ENCODE measurements around the gene ERFE. TPM values are rescaled to one million over a fixed set of nuclear protein-coding genes. Genes with fewer than 3 reads are reported as not detected.

Gene ERFE
- total RNA-seq, 1 experiment from 2014 or later = 39.5 TPM

- in situ Hi-C loops (cut with HindIII; ENCODE audit: low pct_unique_long_range_greater_than_20kb, low sequenced_read_pairs) = no loop called here
- no peak for DNase-seq (ENCODE audit: low read depth)
Measured at GRCh38 chr2:238174701-238175100, 15.9 kb downstream of the ERFE start.

- in situ Hi-C loops (cut with HindIII; ENCODE audit: low pct_unique_long_range_greater_than_20kb, low sequenced_read_pairs) = no loop called here
- DNase-seq (ENCODE audit: low read depth) = no peak
Measured at GRCh38 chr2:238176613-238177012, 17.8 kb downstream of the ERFE start.

- DNase-seq (ENCODE audit: low read depth) = no peak
- in situ Hi-C loops (cut with HindIII; ENCODE audit: low pct_unique_long_range_greater_than_20kb, low sequenced_read_pairs) = no loop called here
Measured at GRCh38 chr2:238180554-238180953, 21.8 kb downstream of the ERFE start.

GRCh38 chr2:238182362-238182761, 23.6 kb downstream of the ERFE start:
- in situ Hi-C loops (cut with HindIII; ENCODE audit: low pct_unique_long_range_greater_than_20kb, low sequenced_read_pairs) = no loop called here
- no peak for DNase-seq (ENCODE audit: low read depth)

- in situ Hi-C loops (cut with HindIII; ENCODE audit: low pct_unique_long_range_greater_than_20kb, low sequenced_read_pairs) = no loop called here
Measured at GRCh38 chr2:238183821-238184220, 25.1 kb downstream of the ERFE start.

GRCh38 chr2:238187618-238188548, 29.1 kb downstream of the ERFE start:
- DNase-seq (ENCODE audit: low read depth) = no peak
- in situ Hi-C loops (cut with HindIII; ENCODE audit: low pct_unique_long_range_greater_than_20kb, low sequenced_read_pairs) = no loop called here

More at GRCh38 chr2:238183821-238184220, 25.1 kb downstream of the ERFE start:
- DNase-seq (ENCODE audit: low read depth) = no peak

- DNase-seq (ENCODE audit: low read depth) = no peak
- in situ Hi-C loops (cut with HindIII; ENCODE audit: low pct_unique_long_range_greater_than_20kb, low sequenced_read_pairs) = no loop called here
Measured at GRCh38 chr2:238190445-238190844, 31.7 kb downstream of the ERFE start.

- no peak for DNase-seq (ENCODE audit: low read depth)
- in situ Hi-C loops (cut with HindIII; ENCODE audit: low pct_unique_long_range_greater_than_20kb, low sequenced_read_pairs) = no loop called here
Measured at GRCh38 chr2:238202326-238203093, 43.7 kb downstream of the ERFE start.

- DNase-seq (ENCODE audit: low read depth) = peak; percentile 65
- in situ Hi-C loops (cut with HindIII; ENCODE audit: low pct_unique_long_range_greater_than_20kb, low sequenced_read_pairs) = no loop called here
Measured at GRCh38 chr2:238203094-238203972, 44.6 kb downstream of the ERFE start, which contains the start of gene ILKAP. TSS of gene ILKAP (minus strand) at chr2:238203695. CDS start at chr2:238203553, 142 bp downstream.

- no peak for DNase-seq (ENCODE audit: low read depth)
- in situ Hi-C loops (cut with HindIII; ENCODE audit: low pct_unique_long_range_greater_than_20kb, low sequenced_read_pairs) = no loop called here
Measured at GRCh38 chr2:238203973-238204683, 45.4 kb downstream of the ERFE start.

GRCh38 chr2:238207006-238207405, 48.2 kb downstream of the ERFE start:
- in situ Hi-C loops (cut with HindIII; ENCODE audit: low pct_unique_long_range_greater_than_20kb, low sequenced_read_pairs) = no loop called here
- no peak for DNase-seq (ENCODE audit: low read depth)

GRCh38 chr2:238216651-238217184, 57.9 kb downstream of the ERFE start:
- in situ Hi-C loops (cut with HindIII; ENCODE audit: low pct_unique_long_range_greater_than_20kb, low sequenced_read_pairs) = no loop called here
- DNase-seq (ENCODE audit: low read depth) = no peak

Other genes with a start within 250 kb of the ERFE start
- gene UBE2F, start 192.0 kb upstream of the ERFE start, total RNA-seq (2014; rRNA removed; shearing (Covaris generic); ENCODE audit: low replicate concordance) = 36.6 and 80.4 TPM in 2 replicates
- gene SCLY, start 98.0 kb upstream of the ERFE start, total RNA-seq (2014; rRNA removed; shearing (Covaris generic); ENCODE audit: low replicate concordance) = 16.7 and 33.8 TPM in 2 replicates
- gene ESPNL, start 58.6 kb upstream of the ERFE start, total RNA-seq (2014; rRNA removed; shearing (Covaris generic); ENCODE audit: low replicate concordance) = 0.10 TPM in 1 of 2 replicates, not detected in the other
- 0.91 and 0.96 TPM in 2 replicates for gene KLHL30, start 20.3 kb upstream of the ERFE start, total RNA-seq (2014; rRNA removed; shearing (Covaris generic); ENCODE audit: low replicate concordance)
- 28.8 and 29.2 TPM in 2 replicates for gene ILKAP, start 44.7 kb downstream of the ERFE start, total RNA-seq (2014; rRNA removed; shearing (Covaris generic); ENCODE audit: low replicate concordance)
- gene HES6, start 81.1 kb downstream of the ERFE start, total RNA-seq (2014; rRNA removed; shearing (Covaris generic); ENCODE audit: low replicate concordance) = 17.9 and 23.9 TPM in 2 replicates
- 0.95 and 1.0 TPM in 2 replicates for gene PER2, start 129.6 kb downstream of the ERFE start, total RNA-seq (2014; rRNA removed; shearing (Covaris generic); ENCODE audit: low replicate concordance)
- 2.1 and 6.8 TPM in 2 replicates for gene TRAF3IP1, start 161.5 kb downstream of the ERFE start, total RNA-seq (2014; rRNA removed; shearing (Covaris generic); ENCODE audit: low replicate concordance)

Data from Caki2 (cell line).